Karpas-422 (cell line): ENCODE data around the gene CLPTM1. TPM values are rescaled to one million over a fixed set of nuclear protein-coding genes. Genes with fewer than 3 reads are reported as not detected.

ENCODE experiments used
- DNase-seq: peaks from one replicate; pipeline ENCODE4 v3.0.0-alpha.2; 2015
- H2AFZ ChIP-seq: fragments of 200-600 bp; sonication (generic); 2 replicates; pipeline ENCODE4 v1.6.1; 2014; ENCODE audit warnings: antibody characterized with exemption, low read length, mixed read lengths
- H3K27ac ChIP-seq: fragments of 200-600 bp; sonication (generic); 2 replicates; pipeline ENCODE4 v1.5.1; 2014; ENCODE audit warnings: mild to moderate bottlenecking, low read length, moderate library complexity
- H3K27me3 ChIP-seq: fragments of 200-600 bp; sonication (generic); 2 replicates; pipeline ENCODE4 v1.6.1; 2014; ENCODE audit warnings: low read length, mixed read lengths
- H3K36me3 ChIP-seq: fragments of 200-600 bp; sonication (generic); 2 replicates; pipeline ENCODE4 v1.6.1; 2014; ENCODE audit warnings: low read length, mixed read lengths; ENCODE audit not compliant: insufficient read depth
- H3K4me1 ChIP-seq: fragments of 200-600 bp; sonication (generic); 2 replicates; pipeline ENCODE4 v1.6.1; 2014; ENCODE audit warnings: mild to moderate bottlenecking, low read length, mixed read lengths
- H3K4me2 ChIP-seq: fragments of 200-600 bp; sonication (generic); 2 replicates; pipeline ENCODE4 v1.6.1; 2014; ENCODE audit warnings: low read length, low read depth, mild to moderate bottlenecking; ENCODE audit not compliant: poor library complexity, severe bottlenecking
- H3K4me3 ChIP-seq: fragments of 200-600 bp; sonication (generic); 2 replicates; pipeline ENCODE4 v1.5.1; 2014; ENCODE audit warnings: mild to moderate bottlenecking, antibody characterized with exemption, low read length, mixed read lengths
- H3K79me2 ChIP-seq: fragments of 200-600 bp; sonication (generic); 2 replicates; pipeline ENCODE4 v1.6.1; 2014; ENCODE audit warnings: mild to moderate bottlenecking, low read length, mixed read lengths
- H3K9ac ChIP-seq: fragments of 200-600 bp; sonication (generic); 2 replicates; pipeline ENCODE4 v1.6.0; 2014; ENCODE audit warnings: low read length
- H3K9me2 ChIP-seq: fragments of 200-600 bp; sonication (generic), shearing (Covaris generic); replicated peaks from 2 replicates; pipeline ENCODE4 v1.6.0; 2014; ENCODE audit warnings: mild to moderate bottlenecking, low read length, moderate library complexity; ENCODE audit not compliant: insufficient read depth
- H3K9me3 ChIP-seq: fragments of 300-700, 200-600 bp; sonication (generic); 2 replicates; pipeline ENCODE4 v1.6.1; 2014; ENCODE audit warnings: low read length, mixed read lengths
- H4K20me1 ChIP-seq: fragments of 200-600 bp; sonication (generic); 2 replicates; pipeline ENCODE4 v1.6.1; 2014; ENCODE audit warnings: mild to moderate bottlenecking, antibody characterized with exemption, low read length, low read depth; ENCODE audit not compliant: insufficient read depth
- total RNA-seq: library from RNA; depleted of rRNA; stranded (reverse); fragments of >200 nt; shearing (Covaris generic); gene quantifications from 2 replicates; pipeline ENCODE4 v1.2.3, GENCODE V29; 2014; ENCODE audit warnings: low replicate concordance

The CLPTM1 gene
- total RNA-seq, 1 experiment from 2014 or later, result 19.7 TPM

GRCh38 chr19:45001087-45001739, 46.0 kb downstream of the CLPTM1 start, which contains the start of gene RELB:
RELB (plus strand) TSS chr19:45001464; CDS start chr19:45001580, 116 bp downstream.
- H3K36me3 ChIP-seq, result no peaks in the 10 kb centered on the region
- no peaks in the 10 kb centered on the region for H4K20me1 ChIP-seq
- peak within 1 kb of the TSS; percentile 78 for H3K4me3 ChIP-seq
- DNase-seq, result peak; percentile 95
- H3K9me2 ChIP-seq, result no peaks in the 10 kb centered on the region
- peaks cover 19% of the 10 kb centered on the region for H3K4me1 ChIP-seq
- no peaks in the 10 kb centered on the region for H3K9me3 ChIP-seq
- no peaks in the 10 kb centered on the region for H3K79me2 ChIP-seq
- H3K27ac ChIP-seq, result peak within 1 kb of the TSS; percentile 74
- H3K9ac ChIP-seq, result peak within 1 kb of the TSS; percentile 79
- peak within 1 kb of the TSS; percentile 94 for H3K4me2 ChIP-seq
- no peaks in the 10 kb centered on the region for H3K27me3 ChIP-seq
- peak within 1 kb of the TSS; percentile 92; the same call in 1 of the 2 replicates for H2AFZ ChIP-seq

- Histone ChIP-seq H3K36me3 (no peaks in the 10 kb centered on the region), H3K9me3 (no peaks in the 10 kb centered on the region), H3K9me2 (no peaks in the 10 kb centered on the region), H3K4me2 (no peak overlapping the region), H4K20me1 (no peaks in the 10 kb centered on the region), H2AFZ (no peak overlapping the region), H3K4me3 (no peak overlapping the region), H3K27me3 (no peaks in the 10 kb centered on the region), H3K27ac (no peak overlapping the region), H3K9ac (no peak overlapping the region), H3K4me1 (peaks cover 22% of the 10 kb centered on the region), H3K79me2 (no peaks in the 10 kb centered on the region)
- no peak for DNase-seq
Observed at GRCh38 chr19:45003485-45003884, 48.3 kb downstream of the CLPTM1 start.

GRCh38 chr19:45005787-45006186, 50.6 kb downstream of the CLPTM1 start:
- H3K9me2 ChIP-seq, result no peaks in the 10 kb centered on the region
- H3K9ac ChIP-seq, result no peak overlapping the region
- no peak overlapping the region for H3K4me2 ChIP-seq
- no peaks in the 10 kb centered on the region for H3K79me2 ChIP-seq
- H3K4me1 ChIP-seq, result peaks cover 21% of the 10 kb centered on the region
- H3K36me3 ChIP-seq, result no peaks in the 10 kb centered on the region
- no peaks in the 10 kb centered on the region for H3K9me3 ChIP-seq
- DNase-seq, result no peak
- no peaks in the 10 kb centered on the region for H3K27me3 ChIP-seq
- H3K4me3 ChIP-seq, result no peak overlapping the region
- no peaks in the 10 kb centered on the region for H4K20me1 ChIP-seq
- H3K27ac ChIP-seq, result no peak overlapping the region
- no peak overlapping the region for H2AFZ ChIP-seq

- no peaks in the 10 kb centered on the region for H3K79me2 ChIP-seq
- no peaks in the 10 kb centered on the region for H3K36me3 ChIP-seq
- no peak for DNase-seq
- H3K27me3 ChIP-seq, result no peaks in the 10 kb centered on the region
- H4K20me1 ChIP-seq, result no peaks in the 10 kb centered on the region
- no peak overlapping the region for H3K4me2 ChIP-seq
- no peak overlapping the region for H2AFZ ChIP-seq
- no peak overlapping the region for H3K4me3 ChIP-seq
- no peak overlapping the region for H3K9ac ChIP-seq
- H3K4me1 ChIP-seq, result peaks cover 9% of the 10 kb centered on the region
- no peaks in the 10 kb centered on the region for H3K9me3 ChIP-seq
- H3K27ac ChIP-seq, result no peak overlapping the region
- no peaks in the 10 kb centered on the region for H3K9me2 ChIP-seq
Observed at GRCh38 chr19:45008552-45008951, 53.4 kb downstream of the CLPTM1 start.

GRCh38 chr19:45009625-45010255, 54.6 kb downstream of the CLPTM1 start:
- H3K4me2 ChIP-seq, result no peak overlapping the region
- H3K9ac ChIP-seq, result no peak overlapping the region
- H3K9me3 ChIP-seq, result no peaks in the 10 kb centered on the region
- peaks cover 9% of the 10 kb centered on the region for H3K4me1 ChIP-seq
- no peaks in the 10 kb centered on the region for H3K27me3 ChIP-seq
- DNase-seq, result no peak
- H3K79me2 ChIP-seq, result no peaks in the 10 kb centered on the region
- no peaks in the 10 kb centered on the region for H3K36me3 ChIP-seq
- H3K9me2 ChIP-seq, result no peaks in the 10 kb centered on the region
- no peak overlapping the region for H2AFZ ChIP-seq
- H3K4me3 ChIP-seq, result no peak overlapping the region
- H4K20me1 ChIP-seq, result no peaks in the 10 kb centered on the region
- H3K27ac ChIP-seq, result no peak overlapping the region

- no peak overlapping the region for H3K27ac ChIP-seq
- no peak overlapping the region for H3K4me2 ChIP-seq
- no peak overlapping the region for H3K9ac ChIP-seq
- no peaks in the 10 kb centered on the region for H3K79me2 ChIP-seq
- no peak overlapping the region for H3K4me3 ChIP-seq
- H3K4me1 ChIP-seq, result peaks cover 7% of the 10 kb centered on the region
- H3K9me3 ChIP-seq, result no peaks in the 10 kb centered on the region
- no peaks in the 10 kb centered on the region for H3K9me2 ChIP-seq
- no peak overlapping the region for H2AFZ ChIP-seq
- H3K27me3 ChIP-seq, result no peaks in the 10 kb centered on the region
- H3K36me3 ChIP-seq, result no peaks in the 10 kb centered on the region
- no peak for DNase-seq
- no peaks in the 10 kb centered on the region for H4K20me1 ChIP-seq
Observed at GRCh38 chr19:45010306-45010705, 55.1 kb downstream of the CLPTM1 start.

- H3K4me3 ChIP-seq, result no peak overlapping the region
- no peaks in the 10 kb centered on the region for H3K36me3 ChIP-seq
- no peak overlapping the region for H3K4me2 ChIP-seq
- H3K27ac ChIP-seq, result no peak overlapping the region
- H3K27me3 ChIP-seq, result no peaks in the 10 kb centered on the region
- H3K9ac ChIP-seq, result no peak overlapping the region
- H4K20me1 ChIP-seq, result no peaks in the 10 kb centered on the region
- peaks cover 19% of the 10 kb centered on the region for H3K4me1 ChIP-seq
- H3K79me2 ChIP-seq, result no peaks in the 10 kb centered on the region
- DNase-seq, result no peak
- H3K9me2 ChIP-seq, result no peaks in the 10 kb centered on the region
- H2AFZ ChIP-seq, result no peak overlapping the region
- H3K9me3 ChIP-seq, result no peaks in the 10 kb centered on the region
Observed at GRCh38 chr19:45011959-45012358, 56.8 kb downstream of the CLPTM1 start.

GRCh38 chr19:45016388-45017314, 61.5 kb downstream of the CLPTM1 start:
- peaks cover 24% of the 10 kb centered on the region for H3K4me1 ChIP-seq
- no peaks in the 10 kb centered on the region for H4K20me1 ChIP-seq
- peak overlapping the region; percentile 60 for H3K4me2 ChIP-seq
- no peaks in the 10 kb centered on the region for H3K9me3 ChIP-seq
- no peaks in the 10 kb centered on the region for H3K36me3 ChIP-seq
- H2AFZ ChIP-seq, result peak overlapping the region; percentile 84; the same call in 1 of the 2 replicates
- peak overlapping the region; percentile 36 for H3K9ac ChIP-seq
- no peaks in the 10 kb centered on the region for H3K9me2 ChIP-seq
- DNase-seq, result peak; percentile 94
- no peaks in the 10 kb centered on the region for H3K79me2 ChIP-seq
- H3K4me3 ChIP-seq, result peak overlapping the region; percentile 35; the same call in 1 of the 2 replicates
- peak overlapping the region; percentile 75 for H3K27ac ChIP-seq
- H3K27me3 ChIP-seq, result no peaks in the 10 kb centered on the region
